Bronchial epithelial cell (primary cell): ENCODE measurements around the gene ABCC8. TPM values are rescaled to one million over a fixed set of nuclear protein-coding genes. Genes with fewer than 3 reads are reported as not detected.

ENCODE experiments used
- DNase-seq: peaks from one replicate; pipeline ENCODE4 v3.0.0-alpha.2; 2010; ENCODE audit warnings: low read depth
- FAIRE-seq: peaks from 2 replicates; lab custom pipeline; 2011; peaks lifted over from hg19 to GRCh38; lab: Jason Lieb, UNC
- H3K27me3 ChIP-seq: 2 replicates; pipeline ENCODE4 v1.5.1; 2011; ENCODE audit warnings: low read length; ENCODE audit not compliant: control insufficient read depth, insufficient read depth
- H3K36me3 ChIP-seq: 2 replicates; pipeline ENCODE4 v1.5.1; 2011; ENCODE audit warnings: low read length; ENCODE audit not compliant: control insufficient read depth, insufficient read depth
- H3K4me3 ChIP-seq: 2 replicates; pipeline ENCODE4 v1.5.1; 2011; ENCODE audit warnings: mild to moderate bottlenecking, low read depth, low read length, control low read depth
- total RNA-seq: library from RNA; depleted of rRNA; stranded (reverse); fragments of >200 nt; gene quantifications from 2 replicates; pipeline ENCODE4 v1.2.1, GENCODE V29; 2014
- TF ChIP-seq, protein P1 (sequence below): IDR thresholded peaks from 2 replicates; pipeline ENCODE4 v1.5.1; 2011; ENCODE audit warnings: mild to moderate bottlenecking, moderate library complexity, low read length, control low read depth, inconsistent platforms; ENCODE audit not compliant: insufficient read depth, severe bottlenecking

Gene ABCC8
- total RNA-seq, 1 donor from 2014 or later, result not detected

DNA sequence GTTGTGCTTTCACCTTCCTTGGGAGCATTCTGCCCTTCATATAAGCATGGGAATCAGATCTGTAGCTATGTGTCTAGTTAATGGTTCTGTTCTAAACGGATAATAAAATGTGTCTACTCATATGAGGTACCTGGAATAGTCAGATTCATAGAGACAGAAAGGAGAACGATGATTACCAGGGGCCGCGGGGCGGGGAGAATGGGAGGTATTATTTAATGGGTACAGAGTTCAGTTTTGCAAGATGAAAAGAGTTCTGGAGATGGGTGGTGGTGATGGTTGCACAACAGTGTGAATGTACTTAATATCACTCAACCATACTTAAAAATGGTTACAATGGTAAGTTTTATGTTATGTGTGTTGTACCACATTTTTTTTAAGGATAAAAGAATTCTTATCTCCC is 10.0 kb upstream of the ABCC8 start:
- FAIRE-seq (no peak), DNase-seq (no peak)
- H3K36me3 ChIP-seq, result no peaks in the 10 kb centered on the region
- H3K4me3 ChIP-seq, result no peak overlapping the region
- TF ChIP-seq, protein P1, sequence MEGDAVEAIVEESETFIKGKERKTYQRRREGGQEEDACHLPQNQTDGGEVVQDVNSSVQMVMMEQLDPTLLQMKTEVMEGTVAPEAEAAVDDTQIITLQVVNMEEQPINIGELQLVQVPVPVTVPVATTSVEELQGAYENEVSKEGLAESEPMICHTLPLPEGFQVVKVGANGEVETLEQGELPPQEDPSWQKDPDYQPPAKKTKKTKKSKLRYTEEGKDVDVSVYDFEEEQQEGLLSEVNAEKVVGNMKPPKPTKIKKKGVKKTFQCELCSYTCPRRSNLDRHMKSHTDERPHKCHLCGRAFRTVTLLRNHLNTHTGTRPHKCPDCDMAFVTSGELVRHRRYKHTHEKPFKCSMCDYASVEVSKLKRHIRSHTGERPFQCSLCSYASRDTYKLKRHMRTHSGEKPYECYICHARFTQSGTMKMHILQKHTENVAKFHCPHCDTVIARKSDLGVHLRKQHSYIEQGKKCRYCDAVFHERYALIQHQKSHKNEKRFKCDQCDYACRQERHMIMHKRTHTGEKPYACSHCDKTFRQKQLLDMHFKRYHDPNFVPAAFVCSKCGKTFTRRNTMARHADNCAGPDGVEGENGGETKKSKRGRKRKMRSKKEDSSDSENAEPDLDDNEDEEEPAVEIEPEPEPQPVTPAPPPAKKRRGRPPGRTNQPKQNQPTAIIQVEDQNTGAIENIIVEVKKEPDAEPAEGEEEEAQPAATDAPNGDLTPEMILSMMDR, result no peak
- peaks cover 1% of the 10 kb centered on the region for H3K27me3 ChIP-seq

DNA sequence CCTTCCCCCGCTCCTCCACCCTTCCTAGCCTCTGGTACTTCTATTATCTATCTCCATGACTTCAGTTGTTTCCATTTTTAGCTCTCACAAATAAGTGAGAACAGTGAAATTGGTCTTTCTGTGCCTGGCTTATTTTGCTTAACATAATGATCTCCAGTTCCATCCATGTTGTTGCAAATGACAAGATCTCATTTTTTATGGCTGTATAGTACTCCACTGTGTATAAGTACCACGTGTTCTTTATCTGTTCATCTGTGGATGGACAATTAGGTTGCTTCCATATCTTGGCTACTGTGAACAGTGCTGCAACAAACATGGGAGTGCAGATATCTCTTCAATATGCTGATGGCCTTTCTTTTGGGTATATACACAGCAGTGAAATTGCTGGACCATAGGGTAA is 6.9 kb upstream of the ABCC8 start:
- Histone ChIP-seq H3K4me3 (no peak overlapping the region), H3K36me3 (no peaks in the 10 kb centered on the region), H3K27me3 (no peaks in the 10 kb centered on the region)
- DNase-seq (no peak), FAIRE-seq (no peak)
- TF ChIP-seq, protein P1, result no peak

DNA sequence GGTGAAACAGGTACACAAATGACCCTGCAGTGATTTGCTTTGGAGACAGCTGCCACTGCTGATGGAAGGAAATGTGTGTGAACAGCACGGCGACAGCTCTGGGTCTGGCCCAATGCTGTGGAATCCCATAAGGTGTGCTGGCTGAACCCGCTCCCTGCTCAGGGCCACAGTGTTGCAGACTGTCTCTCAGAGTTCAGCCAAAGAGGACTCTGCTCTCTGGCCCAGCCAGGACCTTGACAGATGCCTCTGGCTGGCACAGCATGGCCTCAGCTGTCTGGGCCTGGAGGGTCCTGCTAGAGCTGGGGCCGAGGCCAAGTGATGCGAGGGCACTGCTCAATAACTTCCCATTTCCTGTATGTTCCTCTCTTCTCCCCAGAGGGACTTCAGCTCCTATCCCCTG is 5.3 kb upstream of the ABCC8 start:
- Histone ChIP-seq H3K27me3 (peaks cover 9% of the 10 kb centered on the region), H3K36me3 (no peaks in the 10 kb centered on the region), H3K4me3 (no peak overlapping the region)
- FAIRE-seq (no peak), DNase-seq (no peak)
- TF ChIP-seq, protein P1, result no peak

DNA sequence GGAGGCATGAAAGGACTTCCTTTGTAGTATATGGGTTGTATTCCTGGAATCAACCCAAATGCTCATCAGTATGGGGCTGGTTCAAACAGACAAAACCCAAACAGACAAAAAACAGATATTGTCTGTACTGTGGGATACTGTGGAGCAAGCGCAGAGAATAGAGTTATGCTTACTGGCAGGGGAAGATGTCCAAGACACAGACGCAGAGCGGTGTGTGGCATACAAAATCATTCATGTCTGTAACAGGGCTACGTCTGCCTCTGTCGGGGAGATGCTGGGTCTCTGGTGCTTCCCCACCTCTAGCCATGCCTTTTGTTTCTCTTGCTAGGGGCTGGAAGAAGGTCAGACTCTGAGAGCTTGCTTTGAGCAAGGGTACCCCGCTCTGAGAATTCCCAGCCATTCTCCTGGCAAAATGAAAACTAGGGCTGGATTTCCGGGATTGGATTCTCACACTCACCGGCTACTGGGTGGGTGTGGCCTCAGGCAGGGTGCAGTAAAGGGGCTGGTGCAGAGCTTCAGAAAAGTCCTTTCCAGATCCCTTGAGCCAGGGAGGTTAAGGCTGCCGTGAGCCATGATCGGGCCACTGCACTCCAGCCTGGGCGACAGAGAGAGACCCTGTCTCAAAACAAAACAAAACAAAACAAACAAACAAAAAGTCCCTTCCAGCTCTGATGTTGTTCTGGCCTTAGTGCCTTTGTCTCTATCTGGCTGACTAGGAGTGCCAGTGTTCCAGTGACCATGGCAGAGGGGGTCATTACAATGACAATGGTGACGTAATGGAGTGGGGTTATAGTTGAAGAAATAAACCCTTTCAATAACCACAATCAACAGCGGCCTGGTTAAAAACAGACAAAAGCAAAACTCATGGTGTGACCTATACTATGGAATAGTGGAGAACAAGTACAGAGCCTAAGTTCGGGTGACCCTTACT is 2.9 kb upstream of the ABCC8 start:
- Histone ChIP-seq H3K36me3 (no peaks in the 10 kb centered on the region), H3K4me3 (no peak overlapping the region), H3K27me3 (peaks cover 23% of the 10 kb centered on the region)
- TF ChIP-seq, protein P1, result no peak
- FAIRE-seq (no peak), DNase-seq (peak; percentile 27)

DNA sequence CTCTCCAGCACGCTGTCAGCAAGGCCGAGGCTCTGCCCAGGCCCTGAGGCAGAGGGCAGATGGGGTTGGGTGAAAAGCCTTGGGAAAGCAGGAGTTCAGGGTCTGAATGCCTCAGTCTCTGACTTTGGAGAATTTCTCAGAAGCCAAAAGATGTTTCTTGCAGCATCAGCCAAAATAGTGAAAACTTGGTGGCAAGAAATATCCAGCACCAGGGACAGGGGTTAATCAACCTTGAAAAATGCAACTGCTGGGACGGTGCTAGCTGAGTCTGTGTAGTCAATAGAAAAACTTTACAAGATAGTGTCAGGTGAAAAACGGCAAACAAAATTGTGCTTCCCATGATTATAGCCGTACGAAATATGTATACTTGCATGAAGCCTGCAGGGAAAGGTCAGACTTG is 1.4 kb upstream of the ABCC8 start:
- DNase-seq, result no peak
- Histone ChIP-seq H3K4me3 (no peak overlapping the region), H3K27me3 (peaks cover 24% of the 10 kb centered on the region), H3K36me3 (no peaks in the 10 kb centered on the region)
- TF ChIP-seq, protein P1, result no peak
- FAIRE-seq, result peak; percentile 18

DNA sequence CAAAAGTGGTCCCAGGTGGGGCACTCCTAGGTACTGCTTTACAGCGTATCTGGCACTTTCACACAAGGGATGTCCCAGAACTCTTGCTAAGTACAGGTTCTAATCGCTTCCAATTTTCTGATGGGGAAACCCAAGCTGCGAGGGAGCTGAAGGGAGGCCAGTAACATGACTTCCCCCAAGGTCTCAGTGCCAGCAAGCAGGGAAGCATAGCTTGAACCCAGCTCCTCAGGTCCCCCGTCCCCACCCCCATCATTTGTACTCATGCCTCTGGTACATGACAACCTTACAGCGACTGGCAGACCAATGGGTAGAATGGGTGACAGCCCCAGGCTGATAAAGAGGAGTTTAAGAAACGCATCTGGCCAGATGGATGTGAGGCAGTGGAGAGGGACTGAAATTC is 716 bp upstream of the ABCC8 start:
- TF ChIP-seq, protein P1, result no peak
- FAIRE-seq (no peak), DNase-seq (no peak)
- Histone ChIP-seq H3K36me3 (no peaks in the 10 kb centered on the region), H3K4me3 (no peak overlapping the region), H3K27me3 (peaks cover 24% of the 10 kb centered on the region)
